GM10266 (cell line): Measurements from ENCODE around the gene FRYL.

Experiments
- DNase-seq: peaks from one replicate; pipeline ENCODE4 v3.0.0; 2012; ENCODE audit errors: extremely low spot score
- TF ChIP-seq, protein P1 (sequence below): IDR thresholded peaks from 2 replicates; pipeline ENCODE4 v1.5.1; 2012; ENCODE audit warnings: mild to moderate bottlenecking, low read depth; ENCODE audit not compliant: control insufficient read depth, insufficient read depth; ENCODE audit errors: missing control alignments

Gene FRYL

DNA sequence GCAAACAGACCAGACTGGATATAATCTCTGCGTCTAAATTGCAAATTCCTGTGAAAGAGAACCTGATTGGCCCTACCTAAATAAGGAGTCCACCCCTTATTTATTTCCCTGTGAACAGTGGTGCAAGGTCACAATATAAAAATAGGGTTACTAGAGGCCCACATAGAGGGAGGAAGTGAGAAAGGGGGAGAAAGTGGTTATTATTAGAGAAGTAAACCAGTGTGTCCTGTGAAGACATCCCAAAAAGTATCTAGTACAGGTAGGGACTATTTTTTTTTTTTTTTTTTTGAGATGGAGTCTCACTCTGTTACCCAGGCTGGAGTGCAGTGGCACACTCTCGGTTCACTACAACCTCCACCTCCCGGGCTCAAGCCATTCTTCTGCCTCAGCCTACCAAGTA, 15.0 kb upstream of the FRYL start:
- TF ChIP-seq, protein P1, sequence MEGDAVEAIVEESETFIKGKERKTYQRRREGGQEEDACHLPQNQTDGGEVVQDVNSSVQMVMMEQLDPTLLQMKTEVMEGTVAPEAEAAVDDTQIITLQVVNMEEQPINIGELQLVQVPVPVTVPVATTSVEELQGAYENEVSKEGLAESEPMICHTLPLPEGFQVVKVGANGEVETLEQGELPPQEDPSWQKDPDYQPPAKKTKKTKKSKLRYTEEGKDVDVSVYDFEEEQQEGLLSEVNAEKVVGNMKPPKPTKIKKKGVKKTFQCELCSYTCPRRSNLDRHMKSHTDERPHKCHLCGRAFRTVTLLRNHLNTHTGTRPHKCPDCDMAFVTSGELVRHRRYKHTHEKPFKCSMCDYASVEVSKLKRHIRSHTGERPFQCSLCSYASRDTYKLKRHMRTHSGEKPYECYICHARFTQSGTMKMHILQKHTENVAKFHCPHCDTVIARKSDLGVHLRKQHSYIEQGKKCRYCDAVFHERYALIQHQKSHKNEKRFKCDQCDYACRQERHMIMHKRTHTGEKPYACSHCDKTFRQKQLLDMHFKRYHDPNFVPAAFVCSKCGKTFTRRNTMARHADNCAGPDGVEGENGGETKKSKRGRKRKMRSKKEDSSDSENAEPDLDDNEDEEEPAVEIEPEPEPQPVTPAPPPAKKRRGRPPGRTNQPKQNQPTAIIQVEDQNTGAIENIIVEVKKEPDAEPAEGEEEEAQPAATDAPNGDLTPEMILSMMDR = no peak
- DNase-seq = no peak

DNA sequence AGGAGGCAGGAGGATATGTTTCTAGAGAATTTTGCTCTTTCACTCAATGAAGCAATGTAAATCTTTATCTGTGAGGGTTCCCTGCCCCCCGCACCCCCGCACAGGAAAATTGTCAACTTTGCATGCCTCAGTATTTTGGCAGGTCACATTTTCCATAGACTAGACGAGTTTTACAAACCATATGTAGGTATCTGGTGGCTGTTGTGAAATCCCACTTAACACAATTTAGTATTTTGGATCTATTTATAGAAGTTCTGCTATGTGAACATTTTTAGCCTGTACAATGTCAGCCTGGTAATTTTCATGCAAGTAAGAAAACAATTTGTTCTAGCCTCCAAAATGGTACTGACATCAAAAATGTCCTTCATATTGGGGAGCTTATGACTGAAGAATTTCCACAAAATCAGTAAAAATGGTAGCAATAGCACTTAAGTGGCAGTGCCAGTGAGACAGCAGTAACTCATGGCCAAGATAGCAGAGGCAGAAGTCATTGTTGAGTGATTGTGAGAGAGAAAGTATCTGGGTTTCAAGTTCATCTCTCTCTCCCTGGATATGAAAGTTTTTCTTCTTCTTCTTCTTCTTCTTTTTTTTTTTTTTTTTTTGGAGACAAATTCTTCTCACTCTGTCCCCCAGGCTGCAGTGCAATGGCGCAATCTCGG, 12.4 kb upstream of the FRYL start:
- no peak for DNase-seq
- TF ChIP-seq, protein P1 = no peak

DNA sequence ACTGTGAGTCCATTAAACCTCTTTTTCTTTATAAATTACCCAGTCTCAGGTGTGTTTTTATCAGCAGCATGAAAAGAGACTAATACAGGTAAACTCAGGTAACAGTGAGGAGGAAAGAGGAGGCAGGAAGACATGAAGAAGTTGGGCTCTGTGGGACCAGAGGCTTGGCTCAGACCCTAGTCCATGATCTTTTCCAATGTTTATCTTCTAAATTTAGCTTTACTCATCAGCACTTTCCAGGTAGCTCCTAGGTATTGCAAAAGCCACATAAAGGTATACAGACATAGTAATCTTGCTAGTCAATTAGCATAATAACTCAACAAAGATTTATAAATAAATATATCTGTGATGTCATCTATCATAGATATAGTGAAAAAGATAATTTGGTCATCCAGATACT, 11.2 kb upstream of the FRYL start:
- TF ChIP-seq, protein P1 = no peak

DNA sequence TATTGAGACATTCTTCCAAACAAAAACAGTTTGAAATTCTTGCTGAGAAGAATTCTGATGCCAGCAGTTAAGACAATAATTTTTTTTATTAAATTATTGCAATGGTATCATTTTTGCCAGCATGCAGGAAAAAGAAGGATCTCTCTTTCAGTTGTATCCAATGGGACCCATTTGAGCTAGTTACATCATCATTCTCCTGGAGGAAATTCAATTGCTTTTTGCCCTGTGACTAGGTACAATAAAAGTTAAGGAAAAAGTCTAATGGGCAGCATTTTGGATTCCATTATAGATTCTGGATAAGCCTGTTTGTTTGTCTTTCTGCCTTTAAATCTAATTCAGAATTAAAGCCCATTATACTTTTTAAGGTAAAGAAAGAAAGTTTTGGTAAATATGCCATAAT, 10.5 kb upstream of the FRYL start:
- TF ChIP-seq, protein P1 = no peak
- no peak for DNase-seq

More for the DNA sequence above, 11.2 kb upstream of the FRYL start:
- no peak for DNase-seq

DNA sequence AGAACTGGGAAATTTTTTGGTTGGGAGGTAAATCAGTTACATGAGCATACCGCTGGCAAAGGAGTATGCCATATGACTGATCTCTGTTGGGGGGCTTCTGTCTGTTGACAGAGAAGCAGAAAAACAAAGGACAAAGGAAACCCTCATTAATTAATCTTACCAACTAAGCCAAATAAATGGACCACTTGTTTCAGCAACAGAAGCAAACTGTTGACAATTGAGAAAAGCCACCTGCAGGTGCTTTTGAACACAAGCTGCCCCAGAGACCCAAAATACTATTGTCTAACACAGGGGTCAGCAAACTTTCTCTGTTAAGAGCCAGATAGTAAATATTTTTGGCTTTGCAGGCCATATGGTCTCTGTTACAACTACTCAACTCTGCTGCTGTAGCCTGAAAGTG, 7.0 kb upstream of the FRYL start:
- DNase-seq = no peak
- TF ChIP-seq, protein P1 = no peak

DNA sequence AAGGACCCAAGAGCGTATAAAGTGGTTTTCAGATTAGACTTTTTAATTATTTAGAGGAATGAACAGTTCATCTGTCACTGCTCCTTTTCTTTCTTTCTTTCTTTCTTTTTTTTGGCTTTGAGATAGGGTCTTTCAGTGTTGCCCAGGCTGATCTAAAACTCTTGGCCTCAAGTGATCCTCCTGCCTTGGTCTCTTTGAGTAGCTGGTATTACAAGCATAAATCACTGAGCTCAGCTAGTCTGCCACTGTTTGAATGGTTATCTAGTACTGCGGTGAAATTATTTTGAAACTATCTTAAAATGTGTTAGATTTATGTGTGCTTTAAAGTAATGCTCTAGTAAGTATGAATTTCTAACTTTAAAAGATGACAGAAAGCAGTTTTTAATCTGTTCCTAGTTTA, 6.5 kb upstream of the FRYL start:
- DNase-seq = no peak
- TF ChIP-seq, protein P1 = no peak

DNA sequence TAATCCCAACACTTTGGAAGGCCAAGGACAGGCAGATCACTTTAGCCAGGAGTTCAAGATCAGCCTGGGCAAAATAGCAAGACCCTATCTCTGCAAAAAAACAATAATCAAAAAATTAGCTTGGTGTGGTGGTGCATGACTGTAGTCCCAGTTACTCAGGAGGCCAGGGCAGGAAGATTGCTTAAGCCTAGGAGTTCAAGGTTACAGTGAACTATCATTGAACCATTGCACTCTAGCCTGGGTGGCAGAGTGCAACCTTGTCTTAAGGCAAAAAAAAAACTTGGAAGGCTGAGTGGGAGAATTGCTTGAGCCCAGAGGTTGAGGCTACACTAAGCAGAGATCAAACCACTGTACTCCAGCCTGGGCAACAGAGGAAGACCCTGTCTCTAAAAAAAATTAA, 5.2 kb upstream of the FRYL start:
- no peak for DNase-seq
- TF ChIP-seq, protein P1 = no peak
